Activated CD4-positive, alpha-beta T cell treated with anti-CD3 and anti-CD28 coated beads, Interleukin-2, amount 10 ng/mL, durations not matched to agents 7 days and 5 days (primary cell): ENCODE data around the gene CAST. TPM values are rescaled to one million over a fixed set of nuclear protein-coding genes. Genes with fewer than 3 reads are reported as not detected.

Source experiments
- CTCF ChIA-PET: fragments of 350-600 bp; sonication (Branson Sonifier 250); formaldehyde crosslinking; loops from one replicate; lab custom pipeline; 2021; ENCODE audit warnings: antibody characterized with exemption; lab: Charles Lee
- POLR2A ChIA-PET: fragments of 350-600 bp; sonication (Branson Sonifier 250); formaldehyde crosslinking; loops from one replicate; lab custom pipeline; 2021; ENCODE audit warnings: antibody characterized with exemption; lab: Charles Lee
- DNase-seq: peaks from one replicate; pipeline ENCODE4 v3.0.0-alpha.2; 2020
- H3K27ac Mint-ChIP-seq: one replicate; pipeline ENCODE4 v1.8.0; 2021; ENCODE audit warnings: mild to moderate bottlenecking, moderate library complexity, mixed read lengths
- H3K27me3 Mint-ChIP-seq: one replicate; pipeline ENCODE4 v1.8.0; 2021; ENCODE audit warnings: mixed read lengths
- H3K36me3 Mint-ChIP-seq: one replicate; pipeline ENCODE4 v1.8.0; 2021; ENCODE audit warnings: low read depth, mixed read lengths
- H3K4me1 Mint-ChIP-seq: one replicate; pipeline ENCODE4 v1.8.0; 2021; ENCODE audit warnings: mixed read lengths
- H3K4me3 Mint-ChIP-seq: one replicate; pipeline ENCODE4 v1.8.0; 2021; ENCODE audit warnings: mild to moderate bottlenecking, moderate library complexity, mixed read lengths
- H3K9me3 Mint-ChIP-seq: one replicate; pipeline ENCODE4 v1.8.0; 2021; ENCODE audit warnings: mixed read lengths
- total RNA-seq, 2 experiments: library from RNA; stranded (reverse); gene quantifications; one replicate each; pipeline ENCODE4 v1.2.3, GENCODE V29; 2021

CAST gene
- total RNA-seq, 2 experiments from 2014 or later, result 178 to 218 TPM

GRCh38 chr5:96629774-96630173 is 32.4 kb upstream of the CAST start:
- peaks cover 10% of the 10 kb centered on the region for H3K4me1 Mint-ChIP-seq
- no peak for DNase-seq
- no peaks in the 10 kb centered on the region for H3K36me3 Mint-ChIP-seq
- no peaks in the 10 kb centered on the region for H3K9me3 Mint-ChIP-seq
- peaks cover 11% of the 10 kb centered on the region for H3K27me3 Mint-ChIP-seq
- POLR2A ChIA-PET, result no interaction called here
- CTCF ChIA-PET, result no interaction called here
- H3K4me3 Mint-ChIP-seq, result no peak overlapping the region
- no peak overlapping the region for H3K27ac Mint-ChIP-seq

GRCh38 chr5:96633820-96634219 is 28.4 kb upstream of the CAST start:
- Mint-ChIP-seq H3K36me3 (no peaks in the 10 kb centered on the region), H3K4me3 (no peak overlapping the region), H3K27me3 (peaks cover 18% of the 10 kb centered on the region), H3K27ac (no peak overlapping the region), H3K9me3 (no peaks in the 10 kb centered on the region), H3K4me1 (no peaks in the 10 kb centered on the region)
- ChIA-PET POLR2A (no interaction called here), CTCF (interaction anchor here (1.4 kb wide), 1 partner anchor 74 kb away, joined by 3 read pairs; no protein-coding TSS in a partner anchor)
- no peak for DNase-seq

GRCh38 chr5:96634881-96635280 is 27.3 kb upstream of the CAST start:
- CTCF ChIA-PET, result interaction anchor here (0.5 to 2.1 kb wide), 3 partner anchors 14 to 73 kb away, joined by 3 to 5 read pairs (median 3); no protein-coding TSS in a partner anchor
- H3K4me3 Mint-ChIP-seq, result no peak overlapping the region
- no peaks in the 10 kb centered on the region for H3K4me1 Mint-ChIP-seq
- DNase-seq, result no peak
- H3K9me3 Mint-ChIP-seq, result no peaks in the 10 kb centered on the region
- peaks cover 18% of the 10 kb centered on the region for H3K27me3 Mint-ChIP-seq
- POLR2A ChIA-PET, result no interaction called here
- no peak overlapping the region for H3K27ac Mint-ChIP-seq
- no peaks in the 10 kb centered on the region for H3K36me3 Mint-ChIP-seq

GRCh38 chr5:96636046-96636445 is 26.1 kb upstream of the CAST start:
- H3K27me3 Mint-ChIP-seq, result peaks cover 21% of the 10 kb centered on the region
- no peak overlapping the region for H3K27ac Mint-ChIP-seq
- ChIA-PET CTCF (interaction anchor here (2.1 kb wide), 1 partner anchor 12 kb away, joined by 5 read pairs; no protein-coding TSS in a partner anchor), POLR2A (no interaction called here)
- H3K36me3 Mint-ChIP-seq, result no peaks in the 10 kb centered on the region
- H3K4me3 Mint-ChIP-seq, result no peak overlapping the region
- no peak for DNase-seq
- no peaks in the 10 kb centered on the region for H3K9me3 Mint-ChIP-seq
- no peaks in the 10 kb centered on the region for H3K4me1 Mint-ChIP-seq

GRCh38 chr5:96636594-96636993 is 25.6 kb upstream of the CAST start:
- no peak for DNase-seq
- H3K9me3 Mint-ChIP-seq, result no peaks in the 10 kb centered on the region
- H3K36me3 Mint-ChIP-seq, result no peaks in the 10 kb centered on the region
- POLR2A ChIA-PET, result no interaction called here
- no peak overlapping the region for H3K27ac Mint-ChIP-seq
- H3K4me1 Mint-ChIP-seq, result peaks cover 3% of the 10 kb centered on the region
- CTCF ChIA-PET, result interaction anchor here (0.7 kb wide), 1 partner anchor 10 kb away, joined by 3 read pairs; no protein-coding TSS in a partner anchor
- H3K4me3 Mint-ChIP-seq, result no peak overlapping the region
- H3K27me3 Mint-ChIP-seq, result peaks cover 25% of the 10 kb centered on the region

GRCh38 chr5:96637196-96637595 is 25.0 kb upstream of the CAST start:
- CTCF ChIA-PET, result interaction anchor here (0.7 kb wide), 1 partner anchor 9 kb away, joined by 3 read pairs; no protein-coding TSS in a partner anchor
- no peak overlapping the region for H3K27ac Mint-ChIP-seq
- no peak for DNase-seq
- H3K4me1 Mint-ChIP-seq, result peaks cover 9% of the 10 kb centered on the region
- POLR2A ChIA-PET, result no interaction called here
- H3K9me3 Mint-ChIP-seq, result no peaks in the 10 kb centered on the region
- H3K27me3 Mint-ChIP-seq, result peaks cover 28% of the 10 kb centered on the region
- H3K4me3 Mint-ChIP-seq, result no peak overlapping the region
- no peaks in the 10 kb centered on the region for H3K36me3 Mint-ChIP-seq

GRCh38 chr5:96638561-96638960 is 23.6 kb upstream of the CAST start:
- no peaks in the 10 kb centered on the region for H3K36me3 Mint-ChIP-seq
- DNase-seq, result no peak
- H3K27me3 Mint-ChIP-seq, result peaks cover 28% of the 10 kb centered on the region
- no peak overlapping the region for H3K27ac Mint-ChIP-seq
- no peak overlapping the region for H3K4me3 Mint-ChIP-seq
- H3K4me1 Mint-ChIP-seq, result peaks cover 10% of the 10 kb centered on the region
- ChIA-PET CTCF (interaction anchor here (0.7 kb wide), 2 partner anchors 10 to 12 kb away, joined by 3 to 4 read pairs; no protein-coding TSS in a partner anchor), POLR2A (no interaction called here)
- no peaks in the 10 kb centered on the region for H3K9me3 Mint-ChIP-seq

GRCh38 chr5:96640696-96641095 is 21.5 kb upstream of the CAST start:
- Mint-ChIP-seq H3K27me3 (peaks cover 13% of the 10 kb centered on the region), H3K4me1 (peaks cover 10% of the 10 kb centered on the region), H3K36me3 (no peaks in the 10 kb centered on the region), H3K4me3 (no peak overlapping the region), H3K27ac (no peak overlapping the region), H3K9me3 (no peaks in the 10 kb centered on the region)
- ChIA-PET CTCF (no interaction called here), POLR2A (no interaction called here)
- DNase-seq, result no peak

GRCh38 chr5:96641368-96642280 is 20.6 kb upstream of the CAST start:
- Mint-ChIP-seq H3K27me3 (peaks cover 14% of the 10 kb centered on the region), H3K4me3 (no peak overlapping the region), H3K9me3 (no peaks in the 10 kb centered on the region), H3K27ac (no peak overlapping the region), H3K36me3 (no peaks in the 10 kb centered on the region), H3K4me1 (peaks cover 10% of the 10 kb centered on the region)
- CTCF ChIA-PET, result no interaction called here
- no peak for DNase-seq
- POLR2A ChIA-PET, result no interaction called here

GRCh38 chr5:96642281-96642640 is 19.9 kb upstream of the CAST start:
- CTCF ChIA-PET, result interaction anchor here (1.3 kb wide), 1 partner anchor 14 kb away, joined by 3 read pairs; no protein-coding TSS in a partner anchor

GRCh38 chr5:96645091-96645490 is 17.1 kb upstream of the CAST start:
- no peaks in the 10 kb centered on the region for H3K9me3 Mint-ChIP-seq
- ChIA-PET CTCF (no interaction called here), POLR2A (no interaction called here)
- no peak overlapping the region for H3K27ac Mint-ChIP-seq
- no peak overlapping the region for H3K4me3 Mint-ChIP-seq
- peaks cover 22% of the 10 kb centered on the region for H3K27me3 Mint-ChIP-seq
- no peak for DNase-seq
- H3K4me1 Mint-ChIP-seq, result peaks cover 12% of the 10 kb centered on the region
- no peaks in the 10 kb centered on the region for H3K36me3 Mint-ChIP-seq

More at GRCh38 chr5:96642281-96642640, 19.9 kb upstream of the CAST start:
- Mint-ChIP-seq H3K27ac (no peak overlapping the region), H3K36me3 (no peaks in the 10 kb centered on the region), H3K4me1 (peaks cover 10% of the 10 kb centered on the region), H3K9me3 (no peaks in the 10 kb centered on the region), H3K27me3 (peaks cover 18% of the 10 kb centered on the region), H3K4me3 (no peak overlapping the region)
- POLR2A ChIA-PET, result no interaction called here
- DNase-seq, result no peak

GRCh38 chr5:96648023-96648422 is 14.2 kb upstream of the CAST start:
- H3K4me3 Mint-ChIP-seq, result no peak overlapping the region
- CTCF ChIA-PET, result interaction anchor here (1.6 kb wide), 1 partner anchor 13 kb away, joined by 5 read pairs; no protein-coding TSS in a partner anchor
- H3K27ac Mint-ChIP-seq, result no peak overlapping the region
- H3K36me3 Mint-ChIP-seq, result no peaks in the 10 kb centered on the region
- no peaks in the 10 kb centered on the region for H3K9me3 Mint-ChIP-seq
- POLR2A ChIA-PET, result no interaction called here
- no peak for DNase-seq
- H3K27me3 Mint-ChIP-seq, result peaks cover 38% of the 10 kb centered on the region
- peaks cover 2% of the 10 kb centered on the region for H3K4me1 Mint-ChIP-seq

- no peaks in the 10 kb centered on the region for H3K36me3 Mint-ChIP-seq
- peaks cover 39% of the 10 kb centered on the region for H3K27me3 Mint-ChIP-seq
Observed at GRCh38 chr5:96648593-96648992, 13.6 kb upstream of the CAST start.

More at GRCh38 chr5:96648593-96648992, 13.6 kb upstream of the CAST start:
- H3K27ac Mint-ChIP-seq, result no peak overlapping the region
- peaks cover 2% of the 10 kb centered on the region for H3K4me1 Mint-ChIP-seq
- DNase-seq, result no peak
- ChIA-PET CTCF (interaction anchor here (1.0 to 1.6 kb wide), 2 partner anchors 14 to 997 kb away, joined by 3 to 5 read pairs; no protein-coding TSS in a partner anchor), POLR2A (no interaction called here)
- H3K4me3 Mint-ChIP-seq, result no peak overlapping the region
- no peaks in the 10 kb centered on the region for H3K9me3 Mint-ChIP-seq
